GM20000 (cell line): ENCODE measurements around the gene SLC28A3.

Source experiments
- DNase-seq: peaks from one replicate; pipeline ENCODE4 v3.0.0; 2012; ENCODE audit warnings: low spot score
- TF ChIP-seq, protein P1 (sequence below): IDR thresholded peaks from 2 replicates; pipeline ENCODE4 v1.5.1; 2012; ENCODE audit warnings: mild to moderate bottlenecking, control low read depth; ENCODE audit errors: extremely low read depth, missing control alignments

The SLC28A3 gene

GRCh38 chr9:84324811-84325210 lies 15.7 kb downstream of the SLC28A3 start:
- TF ChIP-seq, protein P1, sequence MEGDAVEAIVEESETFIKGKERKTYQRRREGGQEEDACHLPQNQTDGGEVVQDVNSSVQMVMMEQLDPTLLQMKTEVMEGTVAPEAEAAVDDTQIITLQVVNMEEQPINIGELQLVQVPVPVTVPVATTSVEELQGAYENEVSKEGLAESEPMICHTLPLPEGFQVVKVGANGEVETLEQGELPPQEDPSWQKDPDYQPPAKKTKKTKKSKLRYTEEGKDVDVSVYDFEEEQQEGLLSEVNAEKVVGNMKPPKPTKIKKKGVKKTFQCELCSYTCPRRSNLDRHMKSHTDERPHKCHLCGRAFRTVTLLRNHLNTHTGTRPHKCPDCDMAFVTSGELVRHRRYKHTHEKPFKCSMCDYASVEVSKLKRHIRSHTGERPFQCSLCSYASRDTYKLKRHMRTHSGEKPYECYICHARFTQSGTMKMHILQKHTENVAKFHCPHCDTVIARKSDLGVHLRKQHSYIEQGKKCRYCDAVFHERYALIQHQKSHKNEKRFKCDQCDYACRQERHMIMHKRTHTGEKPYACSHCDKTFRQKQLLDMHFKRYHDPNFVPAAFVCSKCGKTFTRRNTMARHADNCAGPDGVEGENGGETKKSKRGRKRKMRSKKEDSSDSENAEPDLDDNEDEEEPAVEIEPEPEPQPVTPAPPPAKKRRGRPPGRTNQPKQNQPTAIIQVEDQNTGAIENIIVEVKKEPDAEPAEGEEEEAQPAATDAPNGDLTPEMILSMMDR = no peak
- no peak for DNase-seq

GRCh38 chr9:84323858-84324257 lies 16.7 kb downstream of the SLC28A3 start:
- DNase-seq = no peak

DNA sequence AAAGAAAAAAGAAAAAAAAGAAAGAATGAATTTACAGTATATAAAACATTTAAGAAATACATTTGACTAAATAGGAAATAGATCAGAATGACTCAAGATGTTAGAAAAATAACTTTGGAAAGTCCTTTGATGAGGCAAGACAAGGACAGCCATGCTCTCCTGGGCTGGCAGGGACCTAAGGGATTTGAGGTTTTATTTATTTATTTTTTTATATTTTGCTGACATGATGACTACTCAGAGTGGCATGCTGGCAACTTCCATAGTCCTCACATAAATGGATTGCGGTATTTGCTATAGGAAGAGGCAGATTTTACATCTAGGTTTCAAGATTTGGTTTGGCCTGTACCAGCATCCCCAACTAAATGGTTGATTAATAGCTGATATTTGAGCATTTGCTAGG lies 17.7 kb downstream of the SLC28A3 start:
- TF ChIP-seq, protein P1 = no peak
- DNase-seq = no peak

More at GRCh38 chr9:84323858-84324257, 16.7 kb downstream of the SLC28A3 start:
- TF ChIP-seq, protein P1 = no peak

DNA sequence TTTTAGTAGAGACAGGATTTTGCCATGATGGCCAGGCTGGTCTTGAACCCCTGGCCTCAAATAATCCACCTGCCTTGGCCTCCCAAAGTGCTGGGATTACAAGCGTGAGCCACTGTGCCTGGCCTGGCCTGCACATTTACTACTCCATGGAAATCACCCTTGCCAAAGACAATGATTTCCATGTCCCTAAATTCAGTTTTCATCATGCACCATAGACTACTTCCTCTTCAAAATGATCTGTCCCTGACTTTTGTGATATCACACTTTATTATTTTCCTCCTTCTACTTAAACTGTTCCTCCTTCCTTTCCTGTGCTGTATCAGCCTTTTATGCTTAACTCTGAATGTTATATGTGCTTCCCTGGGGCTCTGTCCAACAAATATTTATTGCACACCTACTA lies 20.3 kb downstream of the SLC28A3 start:
- no peak for DNase-seq
- TF ChIP-seq, protein P1 = no peak

GRCh38 chr9:84319632-84320031 lies 20.9 kb downstream of the SLC28A3 start:
- TF ChIP-seq, protein P1 = no peak
- DNase-seq = no peak

- TF ChIP-seq, protein P1 = no peak
These were observed 21.6 kb downstream of the SLC28A3 start for GRCh38 chr9:84318981-84319380.

DNA sequence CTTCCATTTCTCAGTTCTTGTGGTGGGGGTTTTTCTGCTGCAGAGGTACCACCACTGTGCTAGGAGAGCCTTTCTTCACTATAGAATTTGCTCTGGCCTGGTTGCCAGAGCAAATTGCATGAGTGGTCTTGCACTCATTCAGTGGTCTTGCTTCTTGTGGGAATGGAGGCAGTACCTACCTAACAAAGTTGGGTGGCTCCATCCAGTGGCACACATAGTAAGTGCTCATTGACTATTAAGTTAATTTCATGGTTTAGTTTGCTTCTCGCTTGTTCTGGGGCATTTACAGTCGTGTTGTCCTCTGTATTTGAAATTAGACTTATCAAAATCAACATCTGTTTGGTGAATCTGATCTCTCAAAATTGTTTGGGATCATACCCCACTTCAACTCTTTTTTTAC lies 23.0 kb downstream of the SLC28A3 start:
- peak; percentile 15 for DNase-seq
- TF ChIP-seq, protein P1 = peak; percentile 36

More at GRCh38 chr9:84318981-84319380, 21.6 kb downstream of the SLC28A3 start:
- no peak for DNase-seq
